Endothelial cell of umbilical vein (primary cell): ENCODE data around the gene USP31.

Experiments
- CTCF ChIP-seq, 2 donors: IDR thresholded peaks; 1 replicate in 1 of 2; 2 replicates in 1 of 2; pipeline ENCODE4 v1.5.1; 2011; ENCODE audit warnings: low read length in 2 of 2, mild to moderate bottlenecking in 2 of 2, moderate library complexity in 2 of 2, control low read depth in 1 of 2, inconsistent platforms in 1 of 2, low read depth in 1 of 2; ENCODE audit not compliant: insufficient read depth in 1 of 2; ENCODE audit errors: extremely low read depth in 1 of 2
- EZH2 ChIP-seq: IDR thresholded peaks from 2 replicates; pipeline ENCODE4 v1.6.1; 2012; ENCODE audit warnings: borderline replicate concordance, low read depth, mild to moderate bottlenecking, moderate library complexity, low read length, inconsistent platforms; ENCODE audit not compliant: severe bottlenecking
- JUN ChIP-seq: IDR thresholded peaks from 2 replicates; pipeline ENCODE4 v1.6.1; 2011; ENCODE audit warnings: borderline replicate concordance, low read depth; ENCODE audit not compliant: insufficient read length, insufficient read depth
- MAX ChIP-seq: IDR thresholded peaks from 2 replicates; pipeline ENCODE4 v1.6.1; 2011; ENCODE audit not compliant: insufficient read depth, insufficient read length
- MYC ChIP-seq: IDR thresholded peaks from one replicate; pipeline ENCODE4 v1.6.1; 2011; ENCODE audit warnings: mild to moderate bottlenecking, low read depth, low read length
- POLR2A ChIP-seq: IDR thresholded peaks from 2 replicates; pipeline ENCODE4 v1.6.1; 2012; ENCODE audit warnings: low read depth, mild to moderate bottlenecking, control low read depth, low read length
- POLR2AphosphoS5 ChIP-seq: IDR thresholded peaks from 2 replicates; pipeline ENCODE4 v1.6.1; 2012; ENCODE audit warnings: low read depth, mild to moderate bottlenecking, control low read depth, low read length, moderate library complexity; ENCODE audit not compliant: insufficient read depth

GRCh38 chr16:23052908-23053580 lies 96.2 kb downstream of the USP31 start:
- no peak for TF ChIP-seq POLR2A
- no peak for TF ChIP-seq POLR2AphosphoS5
- no peak for TF ChIP-seq CTCF (IDR thresholded peaks at IDR 0.05; ENCODE audit: extremely low read depth in 1 of 2, insufficient read depth in 1 of 2, low read depth in 1 of 2, low read length in 2 of 2)
- no peak for TF ChIP-seq EZH2
- no peak for TF ChIP-seq MAX
- no peak for TF ChIP-seq JUN
- TF ChIP-seq MYC = no peak
